Measurements from ENCODE around the gene MISP3.

The MISP3 gene

DNA sequence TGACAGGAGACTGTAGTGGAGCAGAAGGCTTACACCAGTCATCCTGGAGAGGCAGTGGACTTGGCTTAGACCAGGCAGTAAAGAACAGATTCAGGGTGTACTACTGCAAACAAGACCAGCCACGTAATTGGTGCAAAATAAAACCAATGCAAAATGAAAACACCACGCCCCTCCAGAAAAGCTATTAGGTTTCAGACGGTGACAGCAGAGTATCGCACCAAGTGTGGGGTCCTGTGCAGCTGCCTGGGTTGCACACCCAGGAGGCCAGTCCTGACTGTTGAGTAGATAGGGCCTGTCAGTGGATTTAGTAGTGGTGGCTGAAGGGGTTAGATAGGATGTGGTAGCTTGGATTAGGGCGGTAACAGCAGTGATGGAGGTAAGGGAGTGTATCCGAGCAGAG is 50.3 kb downstream of the MISP3 start (continued):
- no peak for TF ChIP-seq ZFP30 (CRISPR knock-in tag; IDR thresholded peaks at IDR 0.05)

Measured in SK-N-SH treated with all-trans-retinoic acid at 6 μM for 48 hours (cell line).